HG03066 (cell line): ENCODE measurements around the gene VPS13A.
"Not testable (repeated sequence)": the region's sequence is repeated elsewhere in the genome, so short reads cannot be mapped to it uniquely, and the experiment has no call there.

Source experiments
- ATAC-seq: cut with Tn5 transposase; IDR thresholded peaks from one replicate; pipeline ENCODE4 v1.9.1; 2021; ENCODE audit warnings: low read depth; ENCODE audit not compliant: unreplicated experiment

The VPS13A gene

DNA sequence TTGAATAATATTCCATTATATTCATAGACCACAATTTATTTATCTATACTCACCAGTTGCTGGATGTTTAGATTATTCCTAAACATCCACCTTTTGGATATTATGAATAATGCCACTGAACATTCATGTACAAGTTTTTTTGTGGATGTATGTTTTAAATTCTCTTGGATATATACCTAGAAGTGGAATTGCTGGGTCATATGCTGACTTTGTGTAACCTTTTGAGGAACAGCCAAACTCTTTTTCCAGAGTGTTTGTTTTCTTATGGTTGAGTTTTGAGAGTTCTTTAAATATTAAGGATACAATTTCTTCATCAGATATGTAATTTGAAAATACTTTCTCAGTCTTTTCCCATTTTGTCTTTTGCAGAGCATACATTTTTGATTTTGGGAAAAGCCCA lies 2.7 kb downstream of the VPS13A start:
- ATAC-seq, result no peak

- no peak for ATAC-seq
These were observed 6.2 kb downstream of the VPS13A start for GRCh38 chr9:77183581-77183980.

- no peak for ATAC-seq
These were observed 10.9 kb downstream of the VPS13A start for GRCh38 chr9:77188242-77188641.

GRCh38 chr9:77194423-77194822 lies 17.1 kb downstream of the VPS13A start:
- no peak for ATAC-seq

GRCh38 chr9:77210116-77210515 lies 32.8 kb downstream of the VPS13A start:
- no peak for ATAC-seq

GRCh38 chr9:77211561-77211960 lies 34.2 kb downstream of the VPS13A start:
- ATAC-seq, result no peak

DNA sequence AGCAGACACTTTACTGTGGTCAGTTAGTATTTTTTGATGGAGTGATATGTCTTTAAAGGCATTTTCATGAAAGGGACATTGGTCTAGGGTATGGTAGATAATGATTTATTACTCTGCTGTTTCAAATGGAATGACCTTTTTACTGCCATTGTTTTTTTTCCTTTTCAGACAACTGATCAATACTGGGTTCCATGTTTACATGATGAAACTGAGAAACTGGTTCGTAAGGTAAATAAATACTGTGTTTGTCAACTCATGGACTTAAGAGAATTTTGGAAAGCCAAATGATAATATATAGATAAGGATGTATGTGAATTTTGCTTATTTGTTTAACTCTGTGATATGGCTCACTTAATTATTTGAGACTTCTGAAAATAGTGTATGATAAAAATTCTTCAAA lies 35.5 kb downstream of the VPS13A start:
- no peak for ATAC-seq

DNA sequence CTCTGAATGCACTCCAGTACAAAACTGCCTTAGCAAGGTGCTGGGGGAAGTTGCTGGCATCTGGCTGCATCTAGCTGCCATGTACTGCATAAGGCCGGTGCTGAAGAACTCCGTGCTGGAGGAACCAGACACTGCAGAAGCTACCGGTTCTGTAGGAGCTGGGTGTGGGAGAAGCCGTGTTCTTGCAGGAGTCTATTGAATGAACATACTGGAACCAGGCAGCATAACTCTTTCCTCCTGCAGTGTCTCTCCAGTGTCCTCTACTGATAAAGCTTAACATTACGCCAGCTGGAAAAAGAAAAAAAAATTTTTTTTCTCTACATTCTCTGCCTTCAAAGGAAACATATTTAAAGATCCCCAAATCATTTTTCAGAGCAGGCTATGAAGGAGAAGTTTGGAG lies 38.5 kb downstream of the VPS13A start:
- no peak for ATAC-seq

GRCh38 chr9:77218612-77219011 lies 41.3 kb downstream of the VPS13A start:
- no peak for ATAC-seq

DNA sequence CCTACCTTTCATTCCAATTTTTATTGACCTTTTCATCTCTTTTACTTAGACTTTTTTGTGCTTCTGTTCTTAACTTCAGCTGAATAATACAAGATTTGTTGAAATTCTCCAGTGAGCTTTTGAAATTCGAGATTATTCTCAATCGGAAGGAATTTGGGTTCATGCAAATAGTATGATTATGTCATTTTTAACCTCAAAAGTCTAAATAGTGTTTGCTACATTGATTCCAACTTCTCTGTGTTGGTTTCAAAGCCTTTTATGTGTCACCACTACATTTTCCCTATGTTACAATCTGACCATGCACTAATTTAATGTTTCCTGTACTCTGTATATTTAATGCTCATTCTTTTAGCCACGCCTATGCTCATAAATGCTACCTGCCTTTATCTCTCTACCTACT lies 44.1 kb downstream of the VPS13A start:
- no peak for ATAC-seq

- ATAC-seq, result no peak
These were observed 47.5 kb downstream of the VPS13A start for GRCh38 chr9:77224746-77225312.

DNA sequence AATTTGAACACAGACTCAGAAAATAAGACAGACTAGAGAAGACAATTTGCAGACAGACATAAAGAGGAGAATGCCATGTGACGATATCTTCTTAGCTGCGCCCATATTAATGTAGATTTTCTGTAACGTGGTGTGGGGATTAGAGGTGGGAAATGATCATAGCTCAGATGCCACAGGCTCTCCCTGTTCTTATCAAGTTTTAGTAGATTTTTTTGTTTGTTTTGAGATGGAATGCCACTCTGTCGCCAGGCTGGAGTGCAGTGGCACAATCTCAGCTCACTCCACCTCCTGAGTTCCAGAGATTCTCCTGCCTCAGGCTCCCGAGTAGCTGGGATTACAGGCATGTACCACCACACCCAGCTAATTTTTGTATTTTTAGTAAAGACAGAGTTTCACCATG lies 59.4 kb downstream of the VPS13A start:
- ATAC-seq, result no peak

GRCh38 chr9:77237896-77238295 lies 60.6 kb downstream of the VPS13A start:
- ATAC-seq, result no peak

DNA sequence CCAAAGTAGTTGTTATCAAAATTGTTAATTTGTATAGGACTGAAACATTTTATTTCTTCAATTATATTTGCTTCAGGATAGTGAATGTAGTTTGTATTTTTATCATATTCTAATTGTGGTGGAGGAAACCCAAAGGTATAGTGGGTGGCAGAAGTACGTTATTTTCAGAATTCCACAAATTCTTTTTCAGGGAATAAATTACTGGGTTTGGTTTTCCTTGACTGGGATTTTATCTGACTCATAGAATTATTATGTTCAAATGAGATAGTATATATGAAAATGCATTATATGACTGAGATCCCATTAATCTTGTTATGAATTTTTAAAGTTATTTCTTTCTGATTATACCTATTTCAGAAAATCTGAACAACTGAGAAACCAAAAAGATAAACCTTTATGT lies 73.7 kb downstream of the VPS13A start:
- no peak for ATAC-seq

DNA sequence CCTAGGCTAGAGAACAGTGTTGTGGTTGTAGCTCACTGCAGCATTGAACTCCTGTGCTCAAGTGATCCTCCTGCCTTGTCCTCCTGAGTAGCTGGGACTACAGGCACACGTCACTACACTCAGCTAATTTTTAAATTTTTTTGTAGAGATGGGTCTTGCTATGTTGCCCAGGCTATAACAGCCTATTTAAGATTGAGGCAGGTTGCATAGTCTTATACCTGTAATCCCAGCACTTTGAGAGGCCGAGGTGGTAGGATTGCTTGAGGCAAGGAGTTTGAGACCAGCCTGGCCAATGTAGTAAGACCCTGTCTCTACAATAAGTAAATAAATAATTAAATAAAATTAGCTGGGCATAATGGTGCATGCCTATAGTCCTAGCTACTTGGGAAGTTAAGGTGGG lies 79.9 kb downstream of the VPS13A start:
- ATAC-seq, result no peak

DNA sequence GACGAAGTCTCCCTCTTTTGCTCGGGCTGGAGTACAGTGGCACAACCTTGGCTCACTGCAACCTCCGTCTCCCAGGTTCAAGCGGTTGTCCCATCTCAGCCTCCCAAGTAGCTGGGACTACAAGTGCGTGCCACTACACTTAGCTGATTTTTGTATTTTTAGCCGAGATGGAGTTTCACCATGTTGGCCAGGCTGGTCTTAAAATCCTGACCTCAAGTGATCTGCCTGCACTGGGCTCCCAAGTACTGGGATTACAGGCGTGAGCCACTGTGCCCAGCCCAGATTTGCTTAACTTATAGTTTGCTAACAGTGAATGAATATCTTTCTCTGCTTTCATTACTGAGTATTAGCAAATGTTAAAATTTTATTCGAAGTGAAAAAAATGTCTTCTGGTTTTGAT lies 84.3 kb downstream of the VPS13A start:
- ATAC-seq, result no peak

GRCh38 chr9:77267762-77268161 lies 90.4 kb downstream of the VPS13A start:
- ATAC-seq, result not testable (repeated sequence)

- no peak for ATAC-seq
These were observed 93.8 kb downstream of the VPS13A start for GRCh38 chr9:77271023-77271690.

GRCh38 chr9:77276799-77277198 lies 99.5 kb downstream of the VPS13A start:
- no peak for ATAC-seq

DNA sequence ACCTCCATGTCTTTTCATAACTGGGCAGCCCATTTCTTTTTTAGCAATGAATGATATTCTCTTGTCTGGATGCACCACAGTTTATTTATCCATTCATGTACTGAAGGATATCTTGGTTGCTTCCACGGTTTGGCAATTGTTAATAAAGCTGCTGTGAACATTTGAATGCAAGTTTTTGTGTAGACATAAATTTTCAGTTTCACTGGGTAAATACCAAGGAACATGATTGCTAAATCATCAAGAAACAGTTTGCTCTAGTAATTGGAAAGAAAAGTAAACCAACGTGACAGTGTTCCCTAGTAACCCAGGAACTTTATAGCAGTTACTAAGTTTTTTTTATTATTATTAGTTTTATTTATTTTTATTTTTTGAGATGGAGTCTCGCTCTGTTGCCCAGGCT lies 100.4 kb downstream of the VPS13A start:
- ATAC-seq, result no peak

GRCh38 chr9:77283991-77284390 lies 106.7 kb downstream of the VPS13A start:
- ATAC-seq, result no peak

DNA sequence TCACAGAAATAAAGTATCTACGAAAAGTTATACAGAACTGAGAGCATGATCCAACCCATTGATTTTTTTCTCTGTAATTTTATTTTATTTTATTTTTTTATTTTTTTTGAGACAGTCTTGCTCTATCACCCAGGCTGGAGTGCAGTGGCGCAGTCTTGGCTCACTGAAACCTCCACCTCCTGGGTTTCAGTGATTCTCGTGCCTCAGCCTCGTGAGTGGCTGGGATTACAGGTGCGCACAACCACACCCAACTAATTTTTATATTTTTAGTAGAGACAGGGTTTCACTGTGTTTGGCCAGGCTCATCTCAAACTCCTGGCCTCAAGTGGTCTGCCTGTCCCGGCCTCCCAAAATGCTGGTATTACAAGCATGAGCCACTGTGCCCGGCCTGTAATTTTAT lies 107.3 kb downstream of the VPS13A start:
- ATAC-seq, result no peak

- no peak for ATAC-seq
These were observed 113.0 kb downstream of the VPS13A start for GRCh38 chr9:77290373-77290772.
